ENCODE measurements around the gene CST7. TPM values are rescaled to one million over a fixed set of nuclear protein-coding genes. Genes with fewer than 3 reads are reported as not detected.

CST7 gene
- total RNA-seq, 1 donor = not detected

- no peak overlapping the region for H3K4me3 ChIP-seq (ENCODE audit: low read depth, low read length)
- DNase-seq (ENCODE audit: low read depth) = no peak
- no peak for TF ChIP-seq CTCF (IDR thresholded peaks at IDR 0.05; ENCODE audit: insufficient read depth, low read length)
These were observed 13.1 kb upstream of the CST7 start for GRCh38 chr20:24935766-24936525.

- DNase-seq (ENCODE audit: low read depth) = no peak
- no peak overlapping the region for H3K4me3 ChIP-seq (ENCODE audit: low read depth, low read length)
- TF ChIP-seq CTCF (IDR thresholded peaks at IDR 0.05; ENCODE audit: insufficient read depth, low read length) = no peak
These were observed 12.3 kb upstream of the CST7 start for GRCh38 chr20:24936526-24937407.

GRCh38 chr20:24937579-24937978, 11.5 kb upstream of the CST7 start:
- no peak for DNase-seq (ENCODE audit: low read depth)
- no peak overlapping the region for H3K4me3 ChIP-seq (ENCODE audit: low read depth, low read length)
- TF ChIP-seq CTCF (IDR thresholded peaks at IDR 0.05; ENCODE audit: insufficient read depth, low read length) = no peak

DNA sequence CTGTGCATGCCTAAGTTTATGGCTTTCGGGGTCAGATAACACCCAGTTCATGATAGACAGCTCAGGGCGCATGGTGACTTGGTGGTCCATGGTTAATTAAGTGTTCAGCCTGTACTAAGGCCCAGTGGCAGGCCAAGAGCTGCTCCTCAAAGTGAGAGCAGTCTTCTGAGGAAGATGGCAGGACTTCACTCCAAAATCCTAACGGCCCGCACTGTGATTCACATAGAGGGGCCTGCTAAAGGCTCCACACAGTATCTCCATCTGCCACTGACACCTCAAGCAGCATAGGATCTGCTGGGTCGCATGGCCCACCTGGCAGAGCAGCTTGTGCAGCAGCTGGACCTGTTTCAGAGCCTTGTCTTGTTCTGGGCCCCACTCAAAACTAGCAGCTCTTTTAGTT, 10.6 kb upstream of the CST7 start:
- no peak overlapping the region for H3K4me3 ChIP-seq (ENCODE audit: low read depth, low read length)
- no peak for TF ChIP-seq CTCF (IDR thresholded peaks at IDR 0.05; ENCODE audit: insufficient read depth, low read length)
- no peak for DNase-seq (ENCODE audit: low read depth)

DNA sequence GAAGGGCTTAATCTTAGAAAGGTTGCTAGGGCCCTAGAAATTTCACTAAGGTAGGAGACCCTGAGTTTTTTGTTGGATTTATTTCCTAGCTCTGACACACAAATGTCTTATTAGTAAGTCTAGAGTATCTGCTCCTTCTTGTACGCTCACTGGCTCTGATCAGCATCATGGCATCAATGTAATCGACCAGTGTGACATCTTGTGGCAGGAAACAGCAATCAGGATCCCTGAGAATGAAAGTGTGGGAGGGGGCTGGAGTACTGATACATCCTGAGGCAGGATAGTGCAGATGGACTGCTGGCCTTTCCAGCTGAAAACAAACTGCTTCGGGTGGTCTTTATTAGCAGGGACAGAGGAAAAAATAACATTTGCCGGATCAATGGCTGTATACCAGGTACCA, 10.0 kb upstream of the CST7 start:
- DNase-seq (ENCODE audit: low read depth) = no peak
- H3K4me3 ChIP-seq (ENCODE audit: low read depth, low read length) = no peak overlapping the region
- TF ChIP-seq CTCF (IDR thresholded peaks at IDR 0.05; ENCODE audit: insufficient read depth, low read length) = no peak

DNA sequence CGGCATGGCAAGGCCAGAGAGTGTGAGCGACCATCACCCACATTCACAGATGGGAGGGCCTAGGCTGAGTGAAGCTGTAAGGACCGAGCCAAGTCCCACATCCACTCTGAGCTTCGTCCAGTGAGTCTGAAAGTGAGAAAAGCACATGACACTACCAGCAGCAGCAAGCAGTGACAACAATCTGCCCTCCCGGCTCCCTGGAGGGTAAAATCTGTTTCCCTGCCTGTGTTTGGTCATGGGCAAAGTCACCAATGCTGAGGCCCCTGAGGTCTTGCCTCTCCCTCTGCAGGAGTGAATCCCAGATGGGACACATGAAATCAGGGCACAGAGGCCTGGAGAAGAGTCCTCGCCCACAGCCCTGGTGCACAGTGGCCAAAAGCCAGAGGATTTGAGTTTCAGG, 6.4 kb upstream of the CST7 start:
- no peak overlapping the region for H3K4me3 ChIP-seq (ENCODE audit: low read depth, low read length)
- no peak for DNase-seq (ENCODE audit: low read depth)
- no peak for TF ChIP-seq CTCF (IDR thresholded peaks at IDR 0.05; ENCODE audit: insufficient read depth, low read length)

All from fibroblast of the aortic adventitia (primary cell).